GM23338 (cell line): ENCODE data around the gene NOC2L. TPM values are rescaled to one million over a fixed set of nuclear protein-coding genes. Genes with fewer than 3 reads are reported as not detected.

Experiments used
- ATAC-seq: fragments of 200-7000 bp; cut with Tn5 transposase; 3 replicates; pipeline ENCODE4 v1.9.1; 2020
- DNase-seq: peaks from one replicate; pipeline ENCODE4 v3.0.0-alpha.2; 2015; ENCODE audit warnings: low spot score
- H2AFZ ChIP-seq: fragments of 200-600 bp; sonication (generic); 2 replicates; pipeline ENCODE4 v1.8.0; 2016; ENCODE audit warnings: antibody characterized with exemption, mild to moderate bottlenecking, moderate library complexity
- H3F3A ChIP-seq: fragments of 200-600 bp; sonication (generic); replicated peaks from 2 replicates; pipeline ENCODE4 v1.8.0; 2017; ENCODE audit warnings: antibody characterized with exemption, mixed run types, low read depth
- H3K27ac ChIP-seq: fragments of 200-600 bp; sonication (generic); 2 replicates; pipeline ENCODE4 v1.6.1; 2016; ENCODE audit warnings: low read depth
- H3K27me3 ChIP-seq: fragments of 200-600 bp; sonication (generic); 2 replicates; pipeline ENCODE4 v1.8.0; 2016; ENCODE audit warnings: mild to moderate bottlenecking, mixed run types, moderate library complexity; ENCODE audit not compliant: insufficient read depth
- H3K36me3 ChIP-seq: fragments of 200-600 bp; sonication (generic); 2 replicates; pipeline ENCODE4 v1.8.0; 2016; ENCODE audit warnings: mild to moderate bottlenecking; ENCODE audit not compliant: insufficient read depth
- H3K4me1 ChIP-seq: fragments of 200-600 bp; sonication (generic); 2 replicates; pipeline ENCODE4 v1.8.0; 2016; ENCODE audit warnings: mild to moderate bottlenecking, moderate library complexity; ENCODE audit not compliant: insufficient read depth
- H3K4me2 ChIP-seq: fragments of 200-600 bp; sonication (generic); 2 replicates; pipeline ENCODE4 v1.7.1; 2017; ENCODE audit warnings: mixed run types
- H3K4me3 ChIP-seq: fragments of 200-600 bp; sonication (generic); 2 replicates; pipeline ENCODE4 v1.6.1; 2016; ENCODE audit warnings: mixed run types
- H3K79me2 ChIP-seq: fragments of 200-600 bp; sonication (generic); replicated peaks from 2 replicates; pipeline ENCODE4 v1.8.0; 2017; ENCODE audit warnings: mild to moderate bottlenecking; ENCODE audit not compliant: insufficient read depth
- H3K9me2 ChIP-seq: fragments of 200-600 bp; sonication (generic); 2 replicates; pipeline ENCODE4 v1.8.0; 2017; ENCODE audit not compliant: insufficient read depth
- H4K20me1 ChIP-seq: fragments of 200-600 bp; sonication (generic); replicated peaks from 2 replicates; pipeline ENCODE4 v1.8.0; 2017; ENCODE audit warnings: mild to moderate bottlenecking; ENCODE audit not compliant: insufficient read depth
- H3K27ac Mint-ChIP-seq: 2 replicates; pipeline ENCODE4 v1.8.0; 2020; ENCODE audit warnings: inconsistent platforms, mild to moderate bottlenecking, moderate library complexity, mixed read lengths
- H3K27me3 Mint-ChIP-seq: 3 replicates; pipeline ENCODE4 v1.8.0; 2022; ENCODE audit warnings: low read depth, mild to moderate bottlenecking, moderate library complexity, mixed read lengths, inconsistent platforms; ENCODE audit not compliant: insufficient read depth, poor library complexity
- H3K36me3 Mint-ChIP-seq: 3 replicates; pipeline ENCODE4 v1.8.0; 2021; ENCODE audit warnings: low read depth, mild to moderate bottlenecking, inconsistent platforms, moderate library complexity, mixed read lengths
- H3K4me1 Mint-ChIP-seq: 3 replicates; pipeline ENCODE4 v1.8.0; 2020; ENCODE audit warnings: mild to moderate bottlenecking, inconsistent platforms, mixed read lengths
- H3K4me3 Mint-ChIP-seq: 3 replicates; pipeline ENCODE4 v1.8.0; 2021; ENCODE audit warnings: moderate library complexity, mild to moderate bottlenecking, inconsistent platforms, mixed read lengths
- H3K9me3 Mint-ChIP-seq: 3 replicates; pipeline ENCODE4 v1.8.0; 2020; ENCODE audit warnings: moderate library complexity, mild to moderate bottlenecking, inconsistent platforms, mixed read lengths
- CREB1 ChIP-seq: fragments of 250-450 bp; sonication (Bioruptor Pico); IDR thresholded peaks from 2 replicates; pipeline ENCODE4 v1.5.0; 2020; ENCODE audit warnings: low read depth, mild to moderate bottlenecking, moderate library complexity
- CTCF ChIP-seq, 2 experiments: fragments of 200-600 bp in 1 of 2; sonication (generic) in 1 of 2; conservative IDR thresholded peaks; 2 replicates each; pipeline versions ENCODE4 v1.5.1 to v1.6.1; 2016 to 2017; ENCODE audit warnings: antibody characterized with exemption in 2 of 2, low read depth in 2 of 2, mild to moderate bottlenecking in 2 of 2, moderate library complexity in 1 of 2
- ETS1 ChIP-seq: IDR thresholded peaks from 2 replicates; pipeline ENCODE4 v1.6.1; 2016; ENCODE audit warnings: antibody characterized with exemption
- EZH2phosphoT487 ChIP-seq: fragments of 200-600 bp; sonication (generic); IDR thresholded peaks from one replicate; pipeline ENCODE4 v1.8.1; 2018; ENCODE audit warnings: antibody characterized with exemption; ENCODE audit not compliant: unreplicated experiment
- JUNB ChIP-seq: IDR thresholded peaks from one replicate; pipeline ENCODE4 v1.6.1; 2016; ENCODE audit warnings: antibody characterized with exemption; ENCODE audit not compliant: unreplicated experiment
- NANOG ChIP-seq: IDR thresholded peaks from 2 replicates; pipeline ENCODE4 v1.6.1; 2016; ENCODE audit warnings: antibody characterized with exemption, borderline replicate concordance
- POLR2AphosphoS5 ChIP-seq: IDR thresholded peaks from 2 replicates; pipeline ENCODE4 v1.6.1; 2016; ENCODE audit warnings: antibody characterized with exemption, low read depth
- REST ChIP-seq: IDR thresholded peaks from one replicate; pipeline ENCODE4 v1.6.1; 2018; ENCODE audit warnings: antibody characterized with exemption; ENCODE audit not compliant: unreplicated experiment
- STAT1 ChIP-seq: IDR thresholded peaks from one replicate; pipeline ENCODE4 v1.6.1; 2016; ENCODE audit warnings: antibody characterized with exemption; ENCODE audit not compliant: unreplicated experiment
- ZNF114 ChIP-seq: fragments of 250-450 bp; sonication (Bioruptor Pico); IDR thresholded peaks from 2 replicates; pipeline ENCODE4 v1.5.0; 2020; ENCODE audit warnings: mild to moderate bottlenecking, moderate library complexity
- ZNF331 ChIP-seq: fragments of 250-450 bp; sonication (Bioruptor Pico); IDR thresholded peaks from 2 replicates; pipeline ENCODE4 v1.5.0; 2020; ENCODE audit warnings: low read depth, mild to moderate bottlenecking, moderate library complexity
- ZNF462 ChIP-seq: fragments of 250-450 bp; sonication (Bioruptor Pico); IDR thresholded peaks from 2 replicates; pipeline ENCODE4 v1.5.0; 2020; ENCODE audit warnings: mild to moderate bottlenecking, moderate library complexity
- polyA plus RNA-seq: library from polyadenylated mRNA; unstranded; fragments of >200 nt; fragmentation: Nextera tagmentation; extraction: Ambion mirVana; gene quantifications from 2 replicates; pipeline ENCODE4 v1.2.1, GENCODE V29; 2016
- total RNA-seq: library from RNA; depleted of rRNA; stranded (reverse); fragments of >200 nt; shearing (Covaris generic); gene quantifications from 2 replicates; pipeline ENCODE4 v1.2.3, GENCODE V29; 2014

The NOC2L gene
- total and polyA plus RNA-seq, 2 experiments from 2014 or later, result 79.3 to 125 TPM

- Histone ChIP-seq H3K27me3 (peaks cover 17% of the 10 kb centered on the region; the same call in 1 of the 2 replicates), H3K36me3 (no peaks in the 10 kb centered on the region), H3K9me2 (no peaks in the 10 kb centered on the region), H3K27ac (no peak overlapping the region), H3K4me1 (no peaks in the 10 kb centered on the region; the same call in 1 of the 2 replicates), H3K79me2 (no peaks in the 10 kb centered on the region), H4K20me1 (0 out of 2 replicates have a peak, but pooled peaks cover 2% of the 10 kb centered on the region), H3F3A (peaks cover 7% of the 10 kb centered on the region), H3K4me3 (no peak overlapping the region), H3K4me2 (no peak overlapping the region), H2AFZ (no peak overlapping the region)
- TF ChIP-seq POLR2AphosphoS5 (no peak), ZNF331 (CRISPR knock-in tag) (no peak), REST (no peak), JUNB (no peak), NANOG (no peak), ZNF114 (no peak), CTCF (conservative IDR thresholded peaks at IDR 0.05; ENCODE audit: low read depth in 2 of 2) (no peak), ETS1 (no peak), STAT1 (no peak), CREB1 (CRISPR knock-in tag) (no peak), ZNF462 (CRISPR knock-in tag) (no peak), EZH2phosphoT487 (no peak)
- Mint-ChIP-seq H3K27me3 (peaks cover 30% of the 10 kb centered on the region), H3K27ac (no peak overlapping the region), H3K9me3 (peaks cover 5% of the 10 kb centered on the region), H3K4me3 (no peak overlapping the region), H3K4me1 (peaks cover 4% of the 10 kb centered on the region), H3K36me3 (peaks cover 5% of the 10 kb centered on the region)
- DNase-seq, result no peak
- no peak for ATAC-seq
These were observed 14.6 kb upstream of the NOC2L start for GRCh38 chr1:973459-974292.
